Astrocyte of the spinal cord (primary cell): ENCODE results near the gene ARMC8.

Experiments used
- DNase-seq: peaks from one replicate; pipeline ENCODE4 v3.0.0; 2011; ENCODE audit warnings: low read depth, low spot score
- H3K4me3 ChIP-seq: 2 replicates; pipeline ENCODE4 v1.5.1; 2011; ENCODE audit warnings: low read depth, mild to moderate bottlenecking, low read length, moderate library complexity
- CTCF ChIP-seq: IDR thresholded peaks from 2 replicates; pipeline ENCODE4 v1.5.1; 2012; ENCODE audit warnings: low read depth, mild to moderate bottlenecking, low read length, inconsistent platforms
- in situ Hi-C: cut with HindIII; loops from 2 replicates; pipeline ENCODE4 v1.10.0; 2017; ENCODE audit warnings: low sequenced_read_pairs

Gene ARMC8

DNA sequence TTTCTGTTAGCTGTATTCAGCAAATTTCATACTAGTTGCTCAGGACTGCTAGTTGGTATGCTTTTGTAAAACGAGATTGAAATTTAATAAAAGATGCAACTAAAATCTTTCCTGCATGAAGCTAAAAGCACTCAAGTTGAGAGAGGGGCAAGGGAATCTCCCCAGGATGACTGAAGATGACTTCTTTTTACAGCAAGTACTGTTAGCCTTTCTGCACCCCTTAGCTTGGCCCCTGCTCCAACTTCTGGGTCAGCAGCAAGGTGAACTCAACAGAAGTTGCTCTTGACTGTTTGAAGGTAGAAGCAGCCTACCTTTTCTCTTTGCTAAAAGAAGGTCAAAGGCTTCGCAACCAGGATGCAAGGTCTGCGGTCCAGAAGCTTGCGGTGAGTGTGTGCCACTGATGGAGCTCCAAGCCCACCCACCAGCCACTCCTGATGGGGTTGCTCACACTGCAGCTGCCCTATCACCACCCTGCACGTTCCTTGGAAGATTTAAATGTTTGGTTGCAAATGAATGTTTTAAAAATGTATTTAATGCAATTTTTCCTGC, 110.0 kb downstream of the ARMC8 start:
- TF ChIP-seq CTCF = no peak
- in situ Hi-C loops = no loop called here
- no peak for DNase-seq
- H3K4me3 ChIP-seq = no peak overlapping the region

DNA sequence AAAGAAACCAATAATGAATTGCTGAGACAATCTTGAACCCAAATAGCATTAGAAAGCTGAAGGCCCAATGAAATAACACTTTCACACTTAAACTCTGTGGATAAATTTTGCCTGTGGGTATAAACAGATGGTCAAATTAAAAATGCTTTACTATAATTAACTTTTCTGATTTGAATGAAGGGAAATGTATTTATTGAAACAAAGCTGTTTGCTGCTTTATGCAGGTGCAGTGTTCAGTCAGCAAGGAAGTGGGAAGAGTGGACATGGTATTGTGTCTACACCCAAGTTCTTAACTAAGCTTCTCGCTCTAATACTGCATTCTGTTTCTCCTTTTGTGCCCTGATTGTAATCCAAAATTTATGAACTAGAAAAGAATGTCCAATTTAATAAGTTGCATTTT, 110.8 kb downstream of the ARMC8 start:
- in situ Hi-C loops = no loop called here
- no peak overlapping the region for H3K4me3 ChIP-seq
- no peak for TF ChIP-seq CTCF
- no peak for DNase-seq

DNA sequence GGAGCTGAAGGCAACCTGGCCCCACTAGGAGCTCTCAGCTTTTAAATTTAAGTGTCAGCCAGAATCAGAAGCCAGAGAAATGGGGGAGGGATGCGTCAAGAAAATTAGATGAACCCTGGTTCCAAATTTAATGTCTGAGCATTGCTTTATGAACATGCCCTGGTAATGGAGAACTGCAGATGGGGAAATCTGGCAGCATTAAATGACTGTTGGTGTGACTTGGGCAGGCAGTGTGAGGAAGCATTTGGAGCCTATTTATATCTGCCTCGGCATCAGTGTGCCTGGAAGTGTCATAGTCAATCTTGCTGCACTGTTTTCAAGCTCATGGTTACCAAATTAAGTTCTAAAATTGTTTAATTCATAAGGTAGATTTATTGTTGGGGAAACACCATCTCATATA, 113.5 kb downstream of the ARMC8 start:
- in situ Hi-C loops = no loop called here
- DNase-seq = no peak
- TF ChIP-seq CTCF = no peak

DNA sequence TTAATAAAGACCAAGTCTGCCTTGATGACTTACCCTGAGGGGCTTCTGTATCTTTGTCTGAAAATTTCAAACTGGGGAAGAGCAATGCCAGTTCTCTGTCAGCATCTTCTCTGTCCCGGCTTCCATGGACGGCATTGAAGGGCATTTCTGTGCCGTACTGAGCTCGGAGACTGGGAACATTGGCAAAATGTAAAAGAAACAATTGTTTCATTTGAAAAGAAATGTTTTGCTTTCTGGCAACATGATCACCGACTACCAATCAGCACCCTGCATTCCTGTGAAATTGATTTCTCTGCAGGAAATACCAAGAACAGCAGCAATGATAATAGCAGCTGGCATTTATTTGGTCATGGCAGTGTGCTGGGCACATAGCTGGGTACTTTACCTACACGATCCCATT, 116.4 kb downstream of the ARMC8 start:
- no peak for TF ChIP-seq CTCF
- DNase-seq = no peak
- in situ Hi-C loops = no loop called here
- no peak overlapping the region for H3K4me3 ChIP-seq

More for the DNA sequence above, 113.5 kb downstream of the ARMC8 start:
- H3K4me3 ChIP-seq = no peak overlapping the region

- in situ Hi-C loops = no loop called here
- no peak for DNase-seq
- H3K4me3 ChIP-seq = no peak overlapping the region
- TF ChIP-seq CTCF = no peak
Measured at GRCh38 chr3:138307899-138308298, 120.8 kb downstream of the ARMC8 start.

GRCh38 chr3:138308783-138309182, 121.7 kb downstream of the ARMC8 start:
- in situ Hi-C loops = no loop called here

More at GRCh38 chr3:138308783-138309182, 121.7 kb downstream of the ARMC8 start:
- DNase-seq = no peak
- H3K4me3 ChIP-seq = no peak overlapping the region
- TF ChIP-seq CTCF = no peak
